ENCODE measurements around the gene LRCH2.

DNA sequence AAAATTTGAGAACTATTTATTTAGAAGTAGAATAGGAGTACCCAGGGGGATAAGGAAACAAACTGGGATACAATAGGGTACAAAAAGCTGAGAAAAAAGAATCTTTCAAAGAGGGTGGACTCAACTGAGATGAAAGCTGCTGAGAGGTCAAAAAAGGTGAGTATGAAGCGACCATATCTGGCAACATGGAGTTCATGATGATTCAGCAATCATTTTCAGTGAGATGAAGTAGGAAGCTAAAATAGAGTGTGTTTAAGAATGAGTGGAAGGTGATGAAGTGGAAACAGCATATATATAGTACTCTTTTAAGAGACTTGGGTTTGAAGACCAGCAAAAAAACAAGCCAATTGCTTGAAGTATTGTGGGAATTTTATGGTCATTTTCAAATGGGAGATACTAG lies 144.5 kb downstream of the LRCH2 start:
- TF ChIP-seq, protein P1, sequence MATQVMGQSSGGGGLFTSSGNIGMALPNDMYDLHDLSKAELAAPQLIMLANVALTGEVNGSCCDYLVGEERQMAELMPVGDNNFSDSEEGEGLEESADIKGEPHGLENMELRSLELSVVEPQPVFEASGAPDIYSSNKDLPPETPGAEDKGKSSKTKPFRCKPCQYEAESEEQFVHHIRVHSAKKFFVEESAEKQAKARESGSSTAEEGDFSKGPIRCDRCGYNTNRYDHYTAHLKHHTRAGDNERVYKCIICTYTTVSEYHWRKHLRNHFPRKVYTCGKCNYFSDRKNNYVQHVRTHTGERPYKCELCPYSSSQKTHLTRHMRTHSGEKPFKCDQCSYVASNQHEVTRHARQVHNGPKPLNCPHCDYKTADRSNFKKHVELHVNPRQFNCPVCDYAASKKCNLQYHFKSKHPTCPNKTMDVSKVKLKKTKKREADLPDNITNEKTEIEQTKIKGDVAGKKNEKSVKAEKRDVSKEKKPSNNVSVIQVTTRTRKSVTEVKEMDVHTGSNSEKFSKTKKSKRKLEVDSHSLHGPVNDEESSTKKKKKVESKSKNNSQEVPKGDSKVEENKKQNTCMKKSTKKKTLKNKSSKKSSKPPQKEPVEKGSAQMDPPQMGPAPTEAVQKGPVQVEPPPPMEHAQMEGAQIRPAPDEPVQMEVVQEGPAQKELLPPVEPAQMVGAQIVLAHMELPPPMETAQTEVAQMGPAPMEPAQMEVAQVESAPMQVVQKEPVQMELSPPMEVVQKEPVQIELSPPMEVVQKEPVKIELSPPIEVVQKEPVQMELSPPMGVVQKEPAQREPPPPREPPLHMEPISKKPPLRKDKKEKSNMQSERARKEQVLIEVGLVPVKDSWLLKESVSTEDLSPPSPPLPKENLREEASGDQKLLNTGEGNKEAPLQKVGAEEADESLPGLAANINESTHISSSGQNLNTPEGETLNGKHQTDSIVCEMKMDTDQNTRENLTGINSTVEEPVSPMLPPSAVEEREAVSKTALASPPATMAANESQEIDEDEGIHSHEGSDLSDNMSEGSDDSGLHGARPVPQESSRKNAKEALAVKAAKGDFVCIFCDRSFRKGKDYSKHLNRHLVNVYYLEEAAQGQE (IDR thresholded peaks at IDR 0.05; ENCODE audit: insufficient read depth in 1 of 2, low read depth in 2 of 2, low read length in 2 of 2) = no peak
- TF ChIP-seq SIN3A (IDR thresholded peaks at IDR 0.05; ENCODE audit: borderline replicate concordance, insufficient read depth, low read length) = no peak

Data from PFSK-1 (cell line).